LNCAP (cell line): Measurements from ENCODE around the gene MACROD2.

Source experiments
- CTCF ChIP-seq: fragments of 450-650 bp; IDR thresholded peaks from 2 replicates; pipeline ENCODE4 v1.5.1; 2017; ENCODE audit warnings: mild to moderate bottlenecking

MACROD2 gene

GRCh38 chr20:15561070-15561569, 1565.8 kb downstream of the MACROD2 start:
- no peak for TF ChIP-seq CTCF

GRCh38 chr20:15561707-15562404, 1566.5 kb downstream of the MACROD2 start:
- no peak for TF ChIP-seq CTCF

GRCh38 chr20:15563836-15564235, 1568.5 kb downstream of the MACROD2 start:
- no peak for TF ChIP-seq CTCF

GRCh38 chr20:15564981-15565380, 1569.7 kb downstream of the MACROD2 start:
- TF ChIP-seq CTCF = no peak

- TF ChIP-seq CTCF = no peak
These were observed 1570.5 kb downstream of the MACROD2 start for GRCh38 chr20:15565786-15566185.

- TF ChIP-seq CTCF = no peak
These were observed 1571.9 kb downstream of the MACROD2 start for GRCh38 chr20:15567219-15567618.

- TF ChIP-seq CTCF = no peak
These were observed 1574.8 kb downstream of the MACROD2 start for GRCh38 chr20:15570156-15570555.

- no peak for TF ChIP-seq CTCF
These were observed 1575.7 kb downstream of the MACROD2 start for GRCh38 chr20:15571056-15571455.
